Astrocyte of the spinal cord (primary cell): Measurements from ENCODE around the gene RFWD3.

ENCODE experiments used
- DNase-seq: peaks from one replicate; pipeline ENCODE4 v3.0.0; 2011; ENCODE audit warnings: low read depth, low spot score
- H3K4me3 ChIP-seq: 2 replicates; pipeline ENCODE4 v1.5.1; 2011; ENCODE audit warnings: low read depth, mild to moderate bottlenecking, low read length, moderate library complexity
- in situ Hi-C: cut with HindIII; loops from 2 replicates; pipeline ENCODE4 v1.10.0; 2017; ENCODE audit warnings: low sequenced_read_pairs
- TF ChIP-seq, protein P1 (sequence below): IDR thresholded peaks from 2 replicates; pipeline ENCODE4 v1.5.1; 2012; ENCODE audit warnings: low read depth, mild to moderate bottlenecking, low read length, inconsistent platforms

Gene RFWD3

DNA sequence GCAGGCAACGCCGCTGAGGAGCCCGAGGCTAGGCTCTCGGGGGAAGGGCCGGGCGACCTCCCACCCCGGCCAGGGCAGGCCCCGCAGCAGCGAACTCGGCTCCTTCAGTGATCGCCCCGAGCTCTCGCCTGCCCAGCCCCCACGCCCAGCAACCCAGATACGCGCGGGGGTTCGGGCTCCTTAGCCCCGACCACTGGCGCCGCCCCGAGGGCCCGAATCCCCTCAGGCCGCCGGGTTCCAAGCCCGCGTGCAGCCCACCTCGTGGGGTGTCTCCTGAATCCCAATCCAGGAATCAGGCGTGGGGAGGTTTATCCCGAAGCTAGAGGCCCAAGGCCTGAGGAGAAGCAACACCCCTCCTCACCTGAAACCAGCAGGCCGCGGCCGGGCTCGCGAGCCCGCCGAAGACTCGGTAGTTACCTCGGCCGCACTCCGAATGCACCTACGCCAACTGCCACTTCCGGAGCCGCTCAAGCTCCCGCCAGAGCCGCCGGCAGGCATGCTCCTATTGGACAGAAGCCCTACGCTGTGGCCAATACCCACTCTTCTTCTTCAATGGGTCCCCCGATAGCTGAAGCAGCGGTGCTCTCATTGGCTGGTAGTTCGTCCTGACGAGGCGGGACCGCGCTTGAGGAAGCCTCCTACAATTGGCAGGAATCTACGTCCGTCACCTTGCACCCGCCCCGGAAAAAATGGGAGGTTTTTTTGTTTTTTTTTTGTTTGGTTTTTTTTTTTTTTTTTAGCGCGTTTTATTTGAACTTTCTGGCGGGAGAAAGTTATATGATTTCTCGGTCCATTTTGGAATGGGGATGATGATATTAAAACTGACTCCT, at the start of gene RFWD3:
RFWD3 (minus strand) TSS at position 453 of the 830 bp plus-strand sequence. CDS start 5,428 bp downstream, outside the sequence.
- TF ChIP-seq, protein P1, sequence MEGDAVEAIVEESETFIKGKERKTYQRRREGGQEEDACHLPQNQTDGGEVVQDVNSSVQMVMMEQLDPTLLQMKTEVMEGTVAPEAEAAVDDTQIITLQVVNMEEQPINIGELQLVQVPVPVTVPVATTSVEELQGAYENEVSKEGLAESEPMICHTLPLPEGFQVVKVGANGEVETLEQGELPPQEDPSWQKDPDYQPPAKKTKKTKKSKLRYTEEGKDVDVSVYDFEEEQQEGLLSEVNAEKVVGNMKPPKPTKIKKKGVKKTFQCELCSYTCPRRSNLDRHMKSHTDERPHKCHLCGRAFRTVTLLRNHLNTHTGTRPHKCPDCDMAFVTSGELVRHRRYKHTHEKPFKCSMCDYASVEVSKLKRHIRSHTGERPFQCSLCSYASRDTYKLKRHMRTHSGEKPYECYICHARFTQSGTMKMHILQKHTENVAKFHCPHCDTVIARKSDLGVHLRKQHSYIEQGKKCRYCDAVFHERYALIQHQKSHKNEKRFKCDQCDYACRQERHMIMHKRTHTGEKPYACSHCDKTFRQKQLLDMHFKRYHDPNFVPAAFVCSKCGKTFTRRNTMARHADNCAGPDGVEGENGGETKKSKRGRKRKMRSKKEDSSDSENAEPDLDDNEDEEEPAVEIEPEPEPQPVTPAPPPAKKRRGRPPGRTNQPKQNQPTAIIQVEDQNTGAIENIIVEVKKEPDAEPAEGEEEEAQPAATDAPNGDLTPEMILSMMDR: no peak
- peak; percentile 99 for DNase-seq
- in situ Hi-C loops: no loop called here
- peak within 1 kb of the TSS; percentile 87 for H3K4me3 ChIP-seq

- no peak overlapping the region for H3K4me3 ChIP-seq
- TF ChIP-seq, protein P1: no peak
- in situ Hi-C loops: no loop called here
- no peak for DNase-seq
These were observed 49.7 kb upstream of the RFWD3 start for GRCh38 chr16:74716355-74716754.

GRCh38 chr16:74713876-74714275, 47.2 kb upstream of the RFWD3 start:
- DNase-seq: no peak
- no peak overlapping the region for H3K4me3 ChIP-seq
- in situ Hi-C loops: no loop called here
- TF ChIP-seq, protein P1: no peak

DNA sequence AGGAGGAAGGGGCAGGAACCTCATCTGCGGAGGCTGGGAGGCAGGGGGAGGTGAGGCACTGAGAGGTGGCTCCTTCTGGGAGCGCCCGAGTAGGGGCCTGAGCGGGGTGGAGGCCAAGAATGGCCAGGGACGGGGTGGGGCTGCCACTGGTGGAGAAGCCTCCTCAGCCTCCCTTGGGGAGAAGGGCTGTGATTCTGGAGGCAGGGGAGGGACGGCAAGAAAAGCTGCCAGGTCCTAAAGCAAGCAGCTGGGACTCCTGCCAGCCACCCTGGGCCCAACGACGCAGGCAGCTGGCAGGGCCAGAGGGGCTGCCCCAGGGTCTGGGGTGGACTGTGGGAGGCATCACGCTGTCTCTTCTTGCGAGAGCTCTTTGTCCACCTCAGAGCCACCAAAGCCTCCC, 46.6 kb upstream of the RFWD3 start:
- no peak for DNase-seq
- TF ChIP-seq, protein P1: no peak
- in situ Hi-C loops: no loop called here
- no peak overlapping the region for H3K4me3 ChIP-seq

DNA sequence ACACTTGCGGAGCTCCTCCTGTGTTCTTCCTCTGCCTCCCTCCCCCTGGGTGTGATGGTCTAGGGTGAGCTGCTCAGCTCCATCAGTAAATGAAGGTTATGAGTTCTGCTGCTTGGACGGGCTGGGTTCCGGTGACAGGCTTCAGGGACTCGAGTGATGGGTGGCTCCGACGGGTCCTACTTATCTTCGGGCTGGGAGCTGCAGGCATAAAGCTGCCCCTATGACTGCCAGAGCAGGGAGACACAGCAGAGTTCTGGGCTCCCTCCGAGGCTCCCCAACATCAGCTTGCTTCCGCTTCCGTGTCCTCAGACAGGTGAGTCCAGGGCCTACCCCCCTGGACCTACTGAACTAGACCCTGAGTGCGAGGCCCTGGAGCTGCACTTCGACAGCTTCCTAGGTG, 45.3 kb upstream of the RFWD3 start:
- TF ChIP-seq, protein P1: no peak
- DNase-seq: no peak
- H3K4me3 ChIP-seq: no peak overlapping the region
- in situ Hi-C loops: no loop called here

GRCh38 chr16:74710401-74710800, 43.7 kb upstream of the RFWD3 start:
- no peak for DNase-seq
- TF ChIP-seq, protein P1: no peak
- H3K4me3 ChIP-seq: no peak overlapping the region
- in situ Hi-C loops: no loop called here
